Stomach (tissue), 4 donors: Measurements from ENCODE around the gene CXCL17.

Experiments used
- POLR2A ChIP-seq, 4 donors: fragments of 450-650 bp; IDR thresholded peaks; one replicate each; pipeline ENCODE4 v1.6.1; 2016; ENCODE audit warnings: antibody characterized with exemption in 4 of 4, control low read depth in 2 of 4, mild to moderate bottlenecking in 1 of 4, moderate library complexity in 1 of 4
- TF ChIP-seq, protein P1 (sequence below), 7 experiments: fragments of 450-650 bp in 4 of 7; fragments of 200-600 bp in 3 of 7; sonication (generic) in 3 of 7; IDR thresholded peaks; one replicate each; pipeline ENCODE4 v1.5.1; 2016 to 2019; ENCODE audit warnings: antibody characterized with exemption in 7 of 7, control low read depth in 2 of 7, mild to moderate bottlenecking in 1 of 7

DNA sequence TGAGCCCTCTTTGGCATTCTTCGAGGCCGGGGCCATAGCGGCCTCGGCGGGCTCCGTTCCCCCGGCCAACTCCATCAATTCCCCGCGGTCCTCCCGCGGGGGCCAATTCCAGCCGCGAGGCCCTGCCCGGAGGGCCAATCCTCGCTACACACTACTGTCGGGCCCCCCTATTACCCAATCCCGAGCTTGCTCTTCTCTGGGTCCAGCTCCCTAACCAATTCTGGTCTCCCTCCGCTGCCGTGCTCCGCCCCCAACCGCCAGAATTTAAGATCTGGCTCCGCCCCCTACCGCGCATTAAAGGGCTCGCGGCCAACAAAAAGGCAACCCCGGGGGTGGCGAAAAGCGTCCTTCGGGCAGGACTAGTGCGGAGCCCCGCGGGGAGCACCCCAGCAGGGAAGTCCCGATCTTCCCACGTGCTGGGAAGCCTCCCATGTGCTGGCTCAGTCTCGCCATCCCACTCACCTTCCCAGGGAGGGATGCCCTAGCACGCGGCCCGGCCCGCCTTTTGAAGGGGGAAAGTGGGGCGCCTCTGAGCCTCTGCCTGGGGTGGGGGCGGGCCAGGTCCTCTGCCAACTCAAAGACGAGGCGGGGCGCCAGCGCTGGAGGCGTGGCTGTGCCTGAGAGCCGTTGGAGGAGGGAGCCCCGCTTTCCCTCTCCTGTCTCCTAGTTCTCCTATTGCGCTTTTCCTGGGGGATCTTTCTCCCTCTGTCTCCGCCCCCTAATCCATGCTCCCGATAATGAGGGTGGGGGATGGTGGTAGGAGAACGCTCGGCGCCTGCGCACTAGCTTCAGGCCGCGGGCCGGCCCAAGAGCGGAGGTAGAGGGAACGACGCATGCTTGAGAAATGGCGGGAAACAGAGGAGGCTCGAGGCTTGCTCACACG lies 19.0 kb downstream of the CXCL17 start:
- TF ChIP-seq POLR2A (IDR thresholded peaks at IDR 0.05): no peak
- TF ChIP-seq, protein P1, sequence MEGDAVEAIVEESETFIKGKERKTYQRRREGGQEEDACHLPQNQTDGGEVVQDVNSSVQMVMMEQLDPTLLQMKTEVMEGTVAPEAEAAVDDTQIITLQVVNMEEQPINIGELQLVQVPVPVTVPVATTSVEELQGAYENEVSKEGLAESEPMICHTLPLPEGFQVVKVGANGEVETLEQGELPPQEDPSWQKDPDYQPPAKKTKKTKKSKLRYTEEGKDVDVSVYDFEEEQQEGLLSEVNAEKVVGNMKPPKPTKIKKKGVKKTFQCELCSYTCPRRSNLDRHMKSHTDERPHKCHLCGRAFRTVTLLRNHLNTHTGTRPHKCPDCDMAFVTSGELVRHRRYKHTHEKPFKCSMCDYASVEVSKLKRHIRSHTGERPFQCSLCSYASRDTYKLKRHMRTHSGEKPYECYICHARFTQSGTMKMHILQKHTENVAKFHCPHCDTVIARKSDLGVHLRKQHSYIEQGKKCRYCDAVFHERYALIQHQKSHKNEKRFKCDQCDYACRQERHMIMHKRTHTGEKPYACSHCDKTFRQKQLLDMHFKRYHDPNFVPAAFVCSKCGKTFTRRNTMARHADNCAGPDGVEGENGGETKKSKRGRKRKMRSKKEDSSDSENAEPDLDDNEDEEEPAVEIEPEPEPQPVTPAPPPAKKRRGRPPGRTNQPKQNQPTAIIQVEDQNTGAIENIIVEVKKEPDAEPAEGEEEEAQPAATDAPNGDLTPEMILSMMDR (IDR thresholded peaks at IDR 0.05): peak in 1 of 7 experiments; percentile 14
